RWPE1 (cell line): Measurements from ENCODE around the gene XPNPEP1.
A peak's percentile ranks its signal among the peaks of the same experiment; 100 is the strongest.

Experiments used
- CTCF ChIA-PET: fragments of 350-600 bp; sonication (Branson Sonifier 250); formaldehyde crosslinking; extraction: SDS; loops from one replicate; lab custom pipeline; 2021; lab: Yijun Ruan, JAX
- POLR2A ChIA-PET: fragments of 400-600 bp; formaldehyde crosslinking; extraction: SDS; loops from one replicate; lab custom pipeline; 2020; ENCODE audit warnings: antibody characterized with exemption; ENCODE audit not compliant: low non-redundant PET; lab: Yijun Ruan, JAX
- DNase-seq: peaks from one replicate; pipeline ENCODE4 v3.0.0; 2012; ENCODE audit warnings: low spot score
- H3K27ac ChIP-seq: fragments of 450-650 bp; 2 replicates; pipeline ENCODE4 v1.5.1; 2017
- CTCF ChIP-seq: fragments of 450-650 bp; conservative IDR thresholded peaks from 2 replicates; pipeline ENCODE4 v1.5.1; 2017; ENCODE audit warnings: low read depth, mild to moderate bottlenecking

The XPNPEP1 gene

GRCh38 chr10:109911903-109912302 lies 11.4 kb downstream of the XPNPEP1 start:
- no peak for DNase-seq
- H3K27ac ChIP-seq, result peak overlapping the region; percentile 58; the same call in 1 of the 2 replicates
- TF ChIP-seq CTCF, result no peak
- CTCF ChIA-PET, result interaction anchor here (1.0 kb wide), 1 partner anchor 10 kb away, joined by 6 read pairs; no protein-coding TSS in a partner anchor
- POLR2A ChIA-PET, result no interaction called here

GRCh38 chr10:109906316-109906715 lies 17.0 kb downstream of the XPNPEP1 start:
- ChIA-PET POLR2A (no interaction called here), CTCF (no interaction called here)
- TF ChIP-seq CTCF, result no peak
- DNase-seq, result no peak
- H3K27ac ChIP-seq, result peak overlapping the region; percentile 60

- no peak for TF ChIP-seq CTCF
- no peak overlapping the region for H3K27ac ChIP-seq
- no peak for DNase-seq
- POLR2A ChIA-PET, result no interaction called here
- CTCF ChIA-PET, result no interaction called here
Observed at GRCh38 chr10:109904397-109904796, 18.9 kb downstream of the XPNPEP1 start.

GRCh38 chr10:109902992-109903947 lies 20.0 kb downstream of the XPNPEP1 start:
- TF ChIP-seq CTCF, result no peak
- ChIA-PET CTCF (interaction anchor here (0.6 to 2.1 kb wide), 2 partner anchors 19 to 207 kb away, joined by 3 to 10 read pairs; no protein-coding TSS in a partner anchor), POLR2A (no interaction called here)
- no peak for DNase-seq
- H3K27ac ChIP-seq, result peak overlapping the region; percentile 41

- CTCF ChIA-PET, result interaction anchor here (1.0 kb wide), 1 partner anchor 17 kb away, joined by 3 read pairs; no protein-coding TSS in a partner anchor
- no peak for DNase-seq
- TF ChIP-seq CTCF, result no peak
- POLR2A ChIA-PET, result no interaction called here
- H3K27ac ChIP-seq, result no peak overlapping the region
Observed at GRCh38 chr10:109899356-109900331, 23.7 kb downstream of the XPNPEP1 start.
